GM19239 (cell line): ENCODE measurements around the gene ELOVL1.
"Not testable (repeated sequence)": the region's sequence is repeated elsewhere in the genome, so short reads cannot be mapped to it uniquely, and the experiment has no call there.

Experiments used
- DNase-seq: peaks from one replicate; pipeline ENCODE4 v3.0.0; 2011; ENCODE audit warnings: low spot score; ENCODE audit not compliant: insufficient read length
- FAIRE-seq: peaks from 2 replicates; lab custom pipeline; 2011; peaks lifted over from hg19 to GRCh38; lab: Jason Lieb, UNC

ELOVL1 gene

GRCh38 chr1:43382027-43382779 lies 14.4 kb upstream of the ELOVL1 start:
- FAIRE-seq, result no peak
- DNase-seq, result no peak

- no peak for DNase-seq
- no peak for FAIRE-seq
Observed at GRCh38 chr1:43381612-43382011, 13.8 kb upstream of the ELOVL1 start.

GRCh38 chr1:43379476-43379875 lies 11.7 kb upstream of the ELOVL1 start:
- no peak for FAIRE-seq
- no peak for DNase-seq

DNA sequence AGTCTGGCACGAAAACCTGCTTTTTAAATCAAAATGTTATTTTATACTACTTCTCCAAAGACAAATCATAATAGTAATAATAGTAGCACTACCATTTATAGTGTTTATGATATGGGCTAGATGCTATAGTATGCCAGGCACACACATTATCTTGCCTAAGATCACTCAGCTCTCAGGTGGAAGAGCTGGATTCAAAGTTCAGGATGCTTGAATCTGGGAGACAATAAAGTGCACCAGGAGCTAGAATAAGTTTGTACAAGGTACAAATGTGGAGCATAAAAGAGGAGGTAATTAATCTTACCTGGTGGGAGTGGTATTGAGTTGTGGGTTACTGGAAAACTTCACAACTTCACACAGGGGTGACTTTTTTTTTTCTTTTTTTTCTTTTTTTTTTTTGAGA lies 10.0 kb upstream of the ELOVL1 start:
- FAIRE-seq (no peak), DNase-seq (no peak)

DNA sequence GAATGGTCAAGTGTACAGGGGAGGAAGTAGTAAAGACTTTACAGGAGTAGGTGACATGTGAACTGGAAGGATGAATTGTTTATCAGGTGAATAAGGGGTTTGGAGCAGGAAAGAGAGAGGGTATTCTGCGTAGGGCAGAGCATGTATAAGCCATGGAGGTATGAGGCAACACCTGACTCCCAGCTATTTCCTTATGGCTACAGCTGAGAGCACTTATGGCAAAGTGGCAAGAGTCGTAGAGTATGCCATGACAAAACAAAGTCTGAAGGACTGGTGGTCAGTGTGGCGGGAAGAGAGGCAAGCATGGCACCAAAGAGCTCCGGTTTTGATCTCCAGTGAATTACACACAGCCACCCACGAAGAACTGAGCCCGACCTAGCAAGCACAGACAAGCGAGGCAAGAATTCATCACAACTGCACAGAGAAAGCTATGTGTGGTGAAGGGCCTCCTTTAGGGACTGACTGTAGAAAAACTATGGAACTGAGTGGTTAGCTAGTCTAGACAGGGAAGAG lies 9.0 kb upstream of the ELOVL1 start:
- FAIRE-seq (no peak), DNase-seq (no peak)

- no peak for FAIRE-seq
Observed at GRCh38 chr1:43373066-43373940, 5.5 kb upstream of the ELOVL1 start.

DNA sequence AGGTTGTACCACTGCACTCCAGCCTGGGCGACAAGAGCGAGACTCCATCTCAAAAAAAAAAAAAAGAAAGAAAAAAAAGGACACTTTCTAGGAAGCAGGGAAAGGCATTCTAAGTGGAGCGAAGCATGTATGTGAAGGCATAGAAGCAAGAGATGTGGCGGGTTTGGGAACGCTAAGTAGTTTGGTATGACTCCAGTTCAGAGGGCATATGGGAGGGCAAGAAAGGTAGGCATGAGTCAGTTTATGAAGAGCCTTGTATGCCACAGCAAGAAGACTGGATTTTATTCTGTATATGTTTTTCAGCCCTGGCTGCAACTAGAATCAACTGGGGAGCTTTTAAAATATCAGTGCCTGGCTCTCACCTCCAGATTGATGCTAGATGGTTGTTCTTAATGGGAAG lies 4.4 kb upstream of the ELOVL1 start:
- FAIRE-seq (no peak), DNase-seq (no peak)

More at GRCh38 chr1:43373066-43373940, 5.5 kb upstream of the ELOVL1 start:
- no peak for DNase-seq

DNA sequence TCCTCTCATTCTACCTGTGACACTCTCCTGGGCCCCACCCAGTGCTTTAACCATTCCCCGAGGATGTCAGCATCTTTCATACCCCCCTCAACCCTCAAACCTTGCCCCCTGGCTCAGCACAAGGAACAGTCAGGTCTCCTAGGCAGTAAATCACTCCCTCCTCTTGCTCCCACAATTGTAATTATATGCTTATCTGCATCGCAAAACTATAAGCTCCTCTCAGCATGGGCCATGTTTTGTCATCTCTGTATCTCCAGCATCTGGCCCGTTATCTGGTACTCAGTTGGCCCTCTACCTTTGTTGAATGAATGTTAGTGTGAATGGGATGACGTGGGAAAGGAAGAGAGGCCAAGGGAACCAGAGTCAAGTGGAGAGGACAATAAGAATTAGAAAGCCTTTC lies 2.8 kb upstream of the ELOVL1 start:
- DNase-seq, result no peak
- no peak for FAIRE-seq

- not testable (repeated sequence) for DNase-seq, FAIRE-seq
Observed at GRCh38 chr1:43369779-43370178, 2.0 kb upstream of the ELOVL1 start.

DNA sequence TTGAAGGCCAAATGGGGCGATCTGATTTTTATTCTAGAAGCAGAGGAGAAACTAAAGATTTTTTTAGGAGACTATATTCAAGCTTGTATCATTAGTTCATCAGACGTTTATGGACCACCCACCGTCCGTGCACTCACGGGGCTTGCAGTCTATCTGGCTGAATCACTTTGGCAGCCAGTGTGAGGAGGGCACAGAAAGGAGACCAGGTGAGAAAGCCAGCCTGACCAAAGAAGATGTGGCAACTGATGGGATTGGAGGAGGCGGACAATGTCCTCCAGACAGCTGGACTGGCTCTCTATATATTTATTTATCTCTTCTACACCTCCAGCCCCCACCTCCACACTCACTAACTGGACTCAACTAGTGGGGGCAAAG lies 822 bp upstream of the ELOVL1 start:
- DNase-seq, result no peak
- FAIRE-seq, result no peak

DNA sequence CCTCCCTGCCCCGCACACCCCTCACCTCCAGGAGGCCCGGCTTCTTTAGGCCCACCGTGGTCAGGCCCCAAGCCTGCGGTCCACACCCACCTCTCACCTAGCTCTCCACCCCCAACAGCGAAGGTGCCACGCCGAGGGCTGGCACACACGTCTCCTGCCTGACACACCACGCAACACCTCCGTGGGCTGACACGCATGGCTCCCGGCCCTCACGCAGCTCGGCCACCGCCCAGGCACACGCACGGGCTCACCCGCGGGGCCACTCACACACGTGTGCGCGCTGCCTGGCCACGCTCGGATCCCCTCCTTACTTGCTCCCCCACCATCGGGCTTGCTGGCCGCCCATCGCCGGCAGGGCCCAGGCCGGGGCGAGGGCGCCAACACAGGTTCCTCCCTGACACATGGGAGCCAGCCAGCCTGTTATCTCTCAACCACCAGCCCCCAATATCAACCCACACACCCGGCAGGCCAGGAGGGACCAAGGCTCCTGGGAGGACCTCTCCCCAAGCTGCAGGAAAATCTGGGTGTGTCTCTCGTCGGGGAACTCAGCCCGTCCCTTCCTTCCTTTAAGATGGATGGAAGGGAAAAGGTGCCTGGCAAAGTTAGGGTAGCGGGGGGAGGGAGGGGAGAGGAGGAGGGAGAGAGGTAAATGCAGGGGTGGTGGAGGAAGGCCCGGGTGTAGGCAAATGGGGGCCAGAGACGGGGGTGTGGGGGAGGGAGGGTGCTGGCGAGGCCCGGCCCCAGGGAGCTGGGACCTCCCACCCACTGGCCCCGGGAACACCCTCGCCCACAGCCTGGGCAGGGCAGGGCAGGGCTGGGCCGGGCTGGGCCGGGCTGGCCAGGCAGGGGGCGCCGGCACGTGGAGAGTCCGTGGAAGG lies 546 bp downstream of the ELOVL1 start:
- no peak for FAIRE-seq

GRCh38 chr1:43366601-43367025 lies 1.2 kb downstream of the ELOVL1 start:
- no peak for FAIRE-seq
- DNase-seq, result no peak

More for the DNA sequence above, 546 bp downstream of the ELOVL1 start:
- no peak for DNase-seq

GRCh38 chr1:43366179-43366578 lies 1.6 kb downstream of the ELOVL1 start:
- no peak for DNase-seq
- FAIRE-seq, result no peak

GRCh38 chr1:43365678-43366077 lies 2.1 kb downstream of the ELOVL1 start:
- FAIRE-seq, result no peak
- DNase-seq, result no peak

GRCh38 chr1:43363935-43364525 lies 3.8 kb downstream of the ELOVL1 start:
- FAIRE-seq (no peak), DNase-seq (no peak)

GRCh38 chr1:43363283-43363934 lies 4.4 kb downstream of the ELOVL1 start:
- DNase-seq, result no peak
- FAIRE-seq, result no peak

DNA sequence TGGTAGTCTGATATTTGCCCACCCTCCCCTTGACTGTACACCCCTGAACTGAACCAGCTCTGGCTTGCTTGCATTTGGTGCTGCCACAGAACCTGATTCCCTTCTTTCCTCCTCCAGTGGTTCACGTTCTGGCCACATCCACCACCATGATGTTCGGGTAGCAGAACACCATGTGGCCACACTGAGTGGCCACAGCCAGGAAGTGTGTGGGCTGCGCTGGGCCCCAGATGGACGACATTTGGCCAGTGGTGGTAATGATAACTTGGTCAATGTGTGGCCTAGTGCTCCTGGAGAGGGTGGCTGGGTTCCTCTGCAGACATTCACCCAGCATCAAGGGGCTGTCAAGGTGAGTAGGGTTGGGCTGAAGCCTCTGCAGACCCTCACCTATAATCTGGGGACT lies 7.2 kb downstream of the ELOVL1 start:
- FAIRE-seq (no peak), DNase-seq (no peak)

- FAIRE-seq (no peak), DNase-seq (no peak)
Observed at GRCh38 chr1:43359696-43360095, 8.1 kb downstream of the ELOVL1 start.
